Spleen (tissue), 11 donors: ENCODE data around the gene TRAM2. TPM values are rescaled to one million over a fixed set of nuclear protein-coding genes. Genes with fewer than 3 reads are reported as not detected.

ENCODE experiments used
- DNase-seq: peaks from one replicate; pipeline ENCODE4 v3.0.0-alpha.2; 2020
- H3K27ac ChIP-seq, 8 donors: fragments of 200-600 bp; sonication (generic) in 7 of 8; 1 replicate in 4 of 8; 2 replicates in 4 of 8; pipeline versions ENCODE4 v1.5.0 to v1.8.0; 2016 to 2021; ENCODE audit warnings: inconsistent platforms in 4 of 8, mild to moderate bottlenecking in 4 of 8, moderate library complexity in 1 of 8
- H3K27me3 ChIP-seq, 7 donors: fragments of 200-600 bp; sonication (generic) in 6 of 7; replicated peaks in 1 of 7; 1 replicate in 4 of 7; 2 replicates in 3 of 7; pipeline versions ENCODE4 v1.5.0 to v1.8.0; 2016 to 2021; ENCODE audit warnings: inconsistent platforms in 3 of 7, mild to moderate bottlenecking in 1 of 7
- H3K36me3 ChIP-seq, 6 donors: fragments of 200-600 bp; sonication (generic) in 5 of 6; 1 replicate in 4 of 6; 2 replicates in 2 of 6; pipeline versions ENCODE4 v1.5.0 to v1.8.0; 2016 to 2021; ENCODE audit warnings: inconsistent platforms in 2 of 6
- H3K4me1 ChIP-seq, 6 donors: fragments of 200-600 bp; sonication (generic) in 5 of 6; 1 replicate in 3 of 6; 2 replicates in 3 of 6; pipeline versions ENCODE4 v1.5.0 to v1.8.0; 2016 to 2021; ENCODE audit warnings: inconsistent platforms in 3 of 6
- H3K4me3 ChIP-seq, 8 donors: fragments of 200-600 bp; sonication (generic) in 7 of 8; 1 replicate in 4 of 8; 2 replicates in 4 of 8; pipeline versions ENCODE4 v1.5.0 to v1.8.0; 2016 to 2021; ENCODE audit warnings: inconsistent platforms in 4 of 8, mild to moderate bottlenecking in 4 of 8, moderate library complexity in 2 of 8
- H3K9me3 ChIP-seq, 8 donors: fragments of 200-600 bp; sonication (generic) in 7 of 8; 1 replicate in 4 of 8; 2 replicates in 4 of 8; pipeline versions ENCODE4 v1.5.0 to v1.8.0; 2016 to 2021; ENCODE audit warnings: inconsistent platforms in 4 of 8
- POLR2A ChIP-seq, 3 donors: fragments of 450-650 bp; IDR thresholded peaks; one replicate each; pipeline ENCODE4 v1.5.1; 2017; ENCODE audit warnings: antibody characterized with exemption in 3 of 3, mild to moderate bottlenecking in 1 of 3
- POLR2AphosphoS5 ChIP-seq, 3 donors: sonication (generic); formaldehyde crosslinking; IDR thresholded peaks; one replicate each; pipeline ENCODE4 v1.5.1; 2017; ENCODE audit warnings: antibody characterized with exemption in 3 of 3
- WGBS, 5 donors: extraction: QIAGEN DNeasy Blood & Tissue Kit in 3 of 5; methylation state at CpG; one replicate each; pipeline versions ENCODE4 v1.1.5 to v1.1.7; 2013 to 2018; 5-methylcytosine and 5-hydroxymethylcytosine counted together
- intact Hi-C: fragments of 100-400 bp; cut with DNase I; formaldehyde crosslinking; loops from one replicate; pipeline ENCODE4 v1.15.0; 2023; ENCODE audit warnings: low total_unique reads
- polyA plus RNA-seq, 3 donors: library from polyadenylated mRNA; stranded (reverse); fragments of 200-250 nt; gene quantifications; one replicate each; pipeline ENCODE4 v1.2.1, GENCODE V29; 2013
- total RNA-seq, 7 donors: library from RNA; depleted of rRNA in 3 of 7; stranded (reverse); fragments of >200 nt in 3 of 7; fragmentation: NEBNext Ultra II Directional in 4 of 7; extraction: Animal tissue kit (Norgen Biotek cat#: 25700) in 4 of 7; gene quantifications; one replicate each; pipeline versions ENCODE4 v1.1.0 to v1.2.1, GENCODE V29; 2016 to 2021
- TF ChIP-seq, protein P1 (sequence below), 11 experiments: fragments of 200-600 bp in 7 of 11; fragments of 450-650 bp in 4 of 11; sonication (generic) in 4 of 11; IDR thresholded peaks in 8 of 11; conservative IDR thresholded peaks in 3 of 11; 1 replicate in 7 of 11; 2 replicates in 4 of 11; pipeline versions ENCODE4 v1.4.0 to v1.8.0; 2016 to 2021; ENCODE audit warnings: antibody characterized with exemption in 11 of 11, inconsistent platforms in 4 of 11, mild to moderate bottlenecking in 1 of 11
- donor health status: healthy with polysubstance abuse.
- donor health status: DM: no; HTN: no; CAD: no; lungs with moderate emphysema.
- donor health status: DM: no; HTN: no; CAD: no.
- donor health status: Bipolar disorder and iron deficiency.
- donor health status: healthy.
- donor health status: DM: no; HTN: no; CAD: no.
- donor health status: DM: yes; HTN: yes; CAD: no.

The TRAM2 gene
- total and polyA plus RNA-seq, 10 donors = 1.8 to 47.7 (median 32.3) TPM

DNA sequence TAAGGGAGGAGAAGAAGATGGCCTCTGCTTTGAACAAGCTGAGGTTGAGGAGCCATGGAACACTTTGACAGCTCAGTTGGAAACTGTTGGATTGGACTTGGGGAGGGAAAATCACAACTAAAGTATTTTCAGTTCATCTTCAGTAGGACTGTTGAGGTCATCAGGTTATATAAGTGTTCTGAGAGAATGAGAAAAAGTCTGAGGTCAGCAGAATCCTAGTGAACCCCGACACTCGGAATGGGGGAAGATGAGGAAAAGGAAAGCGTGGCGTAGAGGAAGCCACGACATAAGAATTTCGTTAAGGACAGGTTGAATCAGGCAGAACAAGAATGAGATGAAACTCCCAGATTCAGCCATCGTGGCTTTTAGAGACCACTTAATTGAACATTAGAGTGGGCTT lies 4.0 kb upstream of the TRAM2 start:
- DNase-seq = no peak
- Histone ChIP-seq H3K4me3 (no peak overlapping the region), H3K27ac (no peak overlapping the region), H3K36me3 (peaks cover 0 to 18% (median 0%) of the 10 kb centered on the region in 6 donors), H3K27me3 (no peaks in the 10 kb centered on the region), H3K4me1 (peaks cover 8 to 22% (median 19%) of the 10 kb centered on the region in 6 donors), H3K9me3 (no peaks in the 10 kb centered on the region)
- WGBS, 5 donors = 85 to 94% (median 85%) methylated on average over 7 of the region's 7 CpGs
- no peak for TF ChIP-seq POLR2A (IDR thresholded peaks at IDR 0.05)
- TF ChIP-seq, protein P1, sequence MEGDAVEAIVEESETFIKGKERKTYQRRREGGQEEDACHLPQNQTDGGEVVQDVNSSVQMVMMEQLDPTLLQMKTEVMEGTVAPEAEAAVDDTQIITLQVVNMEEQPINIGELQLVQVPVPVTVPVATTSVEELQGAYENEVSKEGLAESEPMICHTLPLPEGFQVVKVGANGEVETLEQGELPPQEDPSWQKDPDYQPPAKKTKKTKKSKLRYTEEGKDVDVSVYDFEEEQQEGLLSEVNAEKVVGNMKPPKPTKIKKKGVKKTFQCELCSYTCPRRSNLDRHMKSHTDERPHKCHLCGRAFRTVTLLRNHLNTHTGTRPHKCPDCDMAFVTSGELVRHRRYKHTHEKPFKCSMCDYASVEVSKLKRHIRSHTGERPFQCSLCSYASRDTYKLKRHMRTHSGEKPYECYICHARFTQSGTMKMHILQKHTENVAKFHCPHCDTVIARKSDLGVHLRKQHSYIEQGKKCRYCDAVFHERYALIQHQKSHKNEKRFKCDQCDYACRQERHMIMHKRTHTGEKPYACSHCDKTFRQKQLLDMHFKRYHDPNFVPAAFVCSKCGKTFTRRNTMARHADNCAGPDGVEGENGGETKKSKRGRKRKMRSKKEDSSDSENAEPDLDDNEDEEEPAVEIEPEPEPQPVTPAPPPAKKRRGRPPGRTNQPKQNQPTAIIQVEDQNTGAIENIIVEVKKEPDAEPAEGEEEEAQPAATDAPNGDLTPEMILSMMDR (IDR thresholded peaks at IDR 0.05 in 8 of 11, conservative IDR thresholded peaks at IDR 0.05 in 3 of 11) = no peak
- no peak for TF ChIP-seq POLR2AphosphoS5 (IDR thresholded peaks at IDR 0.05)
- intact Hi-C loops = no loop called here

DNA sequence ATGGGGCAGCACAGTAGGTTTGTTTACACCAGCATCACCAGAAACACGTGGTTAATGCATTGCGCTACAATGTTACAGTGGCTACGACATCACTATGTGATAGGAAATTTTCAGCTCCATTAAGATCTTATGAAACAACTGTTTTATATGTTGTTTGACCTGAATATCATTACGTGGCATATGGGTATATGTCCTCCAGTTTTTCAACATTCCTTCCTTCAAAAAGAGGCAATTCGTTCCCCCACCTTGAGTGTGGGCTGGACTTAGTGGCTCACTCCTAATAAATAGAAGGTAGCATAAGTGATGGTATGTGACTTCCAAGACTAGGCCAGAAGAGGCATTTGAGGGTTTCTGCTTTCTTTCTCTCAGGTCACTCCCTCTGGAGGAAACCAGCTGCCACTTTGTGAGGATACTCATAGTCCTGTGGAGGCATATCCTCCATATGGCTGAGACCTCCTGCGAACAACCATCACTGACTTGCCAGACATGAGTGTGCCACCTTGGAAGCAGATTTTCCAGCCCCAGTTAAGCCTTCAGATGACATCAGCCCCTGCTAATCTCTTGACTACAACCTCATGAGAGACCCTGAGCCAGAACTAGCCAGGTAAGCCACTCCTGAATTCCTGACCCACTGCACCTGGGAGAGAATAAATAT lies 2.3 kb upstream of the TRAM2 start:
- no peak for DNase-seq
- Histone ChIP-seq H3K9me3 (no peaks in the 10 kb centered on the region), H3K27ac (no peak overlapping the region), H3K27me3 (no peaks in the 10 kb centered on the region), H3K4me3 (no peak overlapping the region), H3K4me1 (peaks cover 20 to 40% (median 37%) of the 10 kb centered on the region in 6 donors), H3K36me3 (peaks cover 0 to 18% (median 0%) of the 10 kb centered on the region in 6 donors)
- intact Hi-C loops = loop anchor here (5.0 kb wide), 1 partner anchor 157 kb away; the partner anchor contains the start of gene EFHC1
- no peak for TF ChIP-seq POLR2A (IDR thresholded peaks at IDR 0.05)
- TF ChIP-seq, protein P1 (IDR thresholded peaks at IDR 0.05 in 8 of 11, conservative IDR thresholded peaks at IDR 0.05 in 3 of 11) = no peak
- no peak for TF ChIP-seq POLR2AphosphoS5 (IDR thresholded peaks at IDR 0.05)
- 83 to 94% (median 90%) methylated on average over 6 of the region's 6 CpGs for WGBS, 5 donors

DNA sequence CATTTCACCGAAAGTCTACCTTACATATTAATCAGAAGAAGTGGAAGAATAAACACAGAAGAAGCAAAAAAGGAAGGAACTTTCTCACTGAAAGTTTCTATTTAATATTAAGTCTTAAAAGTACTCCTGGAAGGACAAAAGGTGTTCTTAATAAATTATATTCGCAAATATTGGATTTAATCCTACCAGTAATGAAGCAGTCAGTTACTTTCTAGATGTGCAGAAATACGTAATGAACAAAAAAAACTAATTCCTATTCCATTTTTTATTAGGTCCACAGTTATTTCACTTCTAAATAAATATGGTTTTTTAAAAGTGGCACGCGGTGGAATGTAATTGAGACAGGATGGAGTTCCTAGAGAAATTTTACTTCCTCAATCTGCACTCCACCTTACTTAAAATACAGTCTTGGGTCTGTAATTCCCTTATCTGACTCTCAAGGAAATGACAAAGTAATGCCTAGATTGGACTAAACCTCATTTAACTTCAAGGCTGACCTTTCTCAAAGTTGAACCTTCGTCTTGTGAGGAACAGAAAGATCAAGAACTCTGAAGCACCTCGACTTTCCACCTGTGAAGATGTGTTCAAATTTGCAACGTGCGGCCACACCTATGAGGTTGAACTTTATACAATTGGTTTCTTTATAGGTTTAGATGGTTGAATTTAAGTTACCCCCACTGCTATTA lies 1.1 kb upstream of the TRAM2 start:
- TF ChIP-seq POLR2A (IDR thresholded peaks at IDR 0.05) (no peak), POLR2AphosphoS5 (IDR thresholded peaks at IDR 0.05) (no peak)
- TF ChIP-seq, protein P1 (IDR thresholded peaks at IDR 0.05 in 8 of 11, conservative IDR thresholded peaks at IDR 0.05 in 3 of 11) = no peak

More for the DNA sequence above, 1.1 kb upstream of the TRAM2 start:
- Histone ChIP-seq H3K27me3 (no peaks in the 10 kb centered on the region), H3K27ac (peak overlapping the region; percentile 90 to 99 (median 98)), H3K36me3 (peaks cover 0 to 16% (median 0%) of the 10 kb centered on the region in 6 donors), H3K4me3 (peak overlapping the region; percentile 65 to 95 (median 82)), H3K9me3 (no peaks in the 10 kb centered on the region), H3K4me1 (peaks cover 24 to 52% (median 49%) of the 10 kb centered on the region in 6 donors)
- DNase-seq = no peak
- WGBS, 5 donors = 45 to 56% (median 50%) methylated on average over 9 of the region's 9 CpGs
- intact Hi-C loops = loop anchor here (5.0 kb wide), 1 partner anchor 156 kb away; the partner anchor contains the start of gene EFHC1
